ENCODE results near the gene MSANTD3. TPM values are rescaled to one million over a fixed set of nuclear protein-coding genes. Genes with fewer than 3 reads are reported as not detected.

The MSANTD3 gene
- total RNA-seq, 1 experiment from 2014 or later: 86.9 TPM

DNA sequence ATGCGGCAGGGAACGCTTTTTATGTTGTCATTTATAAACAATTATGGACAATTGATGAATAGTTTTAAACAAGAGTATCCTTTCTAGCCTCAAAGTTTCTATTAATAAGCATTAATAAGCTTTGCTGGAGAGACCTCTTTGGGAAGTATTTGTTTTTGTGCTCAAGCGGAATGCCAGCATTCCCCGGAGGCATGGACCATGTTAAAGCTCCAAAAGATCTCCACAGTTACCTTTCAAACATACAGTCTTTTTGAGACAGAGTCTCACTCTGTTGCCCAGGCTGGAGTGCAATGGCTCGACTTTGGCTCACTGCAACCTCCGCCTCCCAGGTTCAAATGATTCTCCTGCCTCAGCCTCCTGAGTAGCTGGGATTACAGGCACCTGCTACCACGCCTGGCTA is 9.6 kb downstream of the MSANTD3 start:
- H3K27me3 ChIP-seq (ENCODE audit: low read length): no peaks in the 10 kb centered on the region
- no peak overlapping the region for H3K27ac ChIP-seq (ENCODE audit: low read length)
- H3F3A ChIP-seq (ENCODE audit: low read length, unreplicated experiment): no peaks in the 10 kb centered on the region
- H4K20me1 ChIP-seq (ENCODE audit: low read length): peaks cover 7% of the 10 kb centered on the region; the same call in 1 of the 2 replicates
- DNase-seq: no peak
- H3K79me2 ChIP-seq (ENCODE audit: low read length): peaks cover 86% of the 10 kb centered on the region
- H3K9ac ChIP-seq (ENCODE audit: low read length): no peak overlapping the region
- H3K4me2 ChIP-seq (ENCODE audit: low read length): no peak overlapping the region
- no peak overlapping the region for H3K4me3 ChIP-seq (ENCODE audit: low read length)
- no peaks in the 10 kb centered on the region for H3K9me2 ChIP-seq (replicated peaks; ENCODE audit: low read length)
- no peak for ATAC-seq
- H3K9me3 ChIP-seq (ENCODE audit: low read length): no peaks in the 10 kb centered on the region
- BruUV-seq (replicated peaks): no TSS peak
- no peak overlapping the region for H2AFZ ChIP-seq (ENCODE audit: low read length)
- intact Hi-C loops (cut with micrococcal nuclease): no loop called here
- no peaks in the 10 kb centered on the region for H3K4me1 ChIP-seq (ENCODE audit: insufficient read depth, low read length)
- no peaks in the 10 kb centered on the region; the same call in 1 of the 2 replicates for H3K36me3 ChIP-seq (ENCODE audit: low read depth, low read length)
- POLR2A ChIA-PET (ENCODE audit: unreplicated experiment): interaction anchor here (0.6 kb wide), 1 partner anchor 13 kb away, joined by 9 read pairs; no protein-coding TSS in a partner anchor
- CTCF ChIA-PET: interaction anchor here (0.6 kb wide), 1 partner anchor 112 kb away, joined by 3 read pairs; no protein-coding TSS in a partner anchor
- TF ChIP-seq EZH2 (IDR thresholded peaks at IDR 0.05; ENCODE audit: low read length, unreplicated experiment) (no peak), EZH2phosphoT487 (IDR thresholded peaks at IDR 0.05; ENCODE audit: borderline replicate concordance, low read length) (no peak)
- TF ChIP-seq, protein P1, sequence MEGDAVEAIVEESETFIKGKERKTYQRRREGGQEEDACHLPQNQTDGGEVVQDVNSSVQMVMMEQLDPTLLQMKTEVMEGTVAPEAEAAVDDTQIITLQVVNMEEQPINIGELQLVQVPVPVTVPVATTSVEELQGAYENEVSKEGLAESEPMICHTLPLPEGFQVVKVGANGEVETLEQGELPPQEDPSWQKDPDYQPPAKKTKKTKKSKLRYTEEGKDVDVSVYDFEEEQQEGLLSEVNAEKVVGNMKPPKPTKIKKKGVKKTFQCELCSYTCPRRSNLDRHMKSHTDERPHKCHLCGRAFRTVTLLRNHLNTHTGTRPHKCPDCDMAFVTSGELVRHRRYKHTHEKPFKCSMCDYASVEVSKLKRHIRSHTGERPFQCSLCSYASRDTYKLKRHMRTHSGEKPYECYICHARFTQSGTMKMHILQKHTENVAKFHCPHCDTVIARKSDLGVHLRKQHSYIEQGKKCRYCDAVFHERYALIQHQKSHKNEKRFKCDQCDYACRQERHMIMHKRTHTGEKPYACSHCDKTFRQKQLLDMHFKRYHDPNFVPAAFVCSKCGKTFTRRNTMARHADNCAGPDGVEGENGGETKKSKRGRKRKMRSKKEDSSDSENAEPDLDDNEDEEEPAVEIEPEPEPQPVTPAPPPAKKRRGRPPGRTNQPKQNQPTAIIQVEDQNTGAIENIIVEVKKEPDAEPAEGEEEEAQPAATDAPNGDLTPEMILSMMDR (conservative IDR thresholded peaks at IDR 0.05; ENCODE audit: low read depth, low read length): no peak

DNA sequence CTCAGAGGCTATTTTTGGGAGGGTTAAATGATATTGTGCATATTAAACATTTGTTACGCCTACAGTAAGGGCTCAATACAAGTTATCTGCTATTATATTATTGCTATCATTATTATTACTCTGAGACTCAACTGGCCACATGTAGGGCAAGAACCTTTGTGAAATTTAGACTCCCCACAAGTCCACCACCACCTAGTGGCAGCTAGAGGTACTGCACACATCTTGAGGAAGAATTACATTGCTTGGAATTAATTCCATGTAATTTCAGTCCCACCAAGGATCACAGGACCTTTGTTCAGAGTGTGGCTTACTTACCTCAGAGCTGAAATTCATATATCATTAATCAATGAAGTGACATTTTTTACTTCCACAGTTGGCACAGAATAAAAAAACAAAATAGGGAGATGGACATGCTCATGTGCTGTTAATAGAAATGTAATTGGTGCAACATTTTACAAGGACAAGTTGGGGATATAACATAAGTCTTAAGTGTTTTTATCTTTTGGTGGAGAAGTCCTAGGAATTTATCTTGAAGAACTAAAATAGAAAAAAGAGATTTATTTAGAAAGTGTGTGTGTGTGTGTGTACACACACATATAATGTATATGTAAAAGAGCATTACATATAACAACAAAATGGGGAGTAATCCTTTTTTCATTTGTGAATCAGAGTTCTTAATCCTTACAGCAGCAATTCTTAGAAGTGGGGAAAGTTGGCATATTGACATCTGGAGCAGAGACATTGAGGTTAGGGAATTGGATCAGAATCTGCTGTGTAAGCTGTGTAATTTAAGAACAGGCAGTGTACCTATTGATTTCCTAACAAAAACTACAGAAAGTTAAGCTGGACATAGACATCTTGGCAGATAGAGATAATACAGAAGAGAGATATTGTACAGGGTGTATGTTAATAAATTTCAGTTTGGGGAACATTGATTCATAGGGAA is 11.2 kb downstream of the MSANTD3 start:
- H3K4me2 ChIP-seq (ENCODE audit: low read length): no peak overlapping the region
- no peaks in the 10 kb centered on the region for H3F3A ChIP-seq (ENCODE audit: low read length, unreplicated experiment)
- ChIA-PET CTCF (interaction anchor here (1.0 kb wide), 1 partner anchor 9 kb away, joined by 3 read pairs; no protein-coding TSS in a partner anchor), POLR2A (ENCODE audit: unreplicated experiment) (no interaction called here)
- H3K4me1 ChIP-seq (ENCODE audit: insufficient read depth, low read length): no peaks in the 10 kb centered on the region
- no TSS peak for BruUV-seq (replicated peaks)
- ATAC-seq (peak; percentile 65), DNase-seq (peak; percentile 85)
- intact Hi-C loops (cut with micrococcal nuclease): no loop called here
- no peaks in the 10 kb centered on the region; the same call in 1 of the 2 replicates for H3K36me3 ChIP-seq (ENCODE audit: low read depth, low read length)
- no peak overlapping the region for H3K27ac ChIP-seq (ENCODE audit: low read length)
- H3K9me2 ChIP-seq (replicated peaks; ENCODE audit: low read length): no peaks in the 10 kb centered on the region
- TF ChIP-seq, protein P1 (conservative IDR thresholded peaks at IDR 0.05; ENCODE audit: low read depth, low read length): peak; percentile 87
- TF ChIP-seq EZH2 (IDR thresholded peaks at IDR 0.05; ENCODE audit: low read length, unreplicated experiment) (no peak), EZH2phosphoT487 (IDR thresholded peaks at IDR 0.05; ENCODE audit: borderline replicate concordance, low read length) (no peak)
- H3K9ac ChIP-seq (ENCODE audit: low read length): no peak overlapping the region
- H3K79me2 ChIP-seq (ENCODE audit: low read length): peaks cover 73% of the 10 kb centered on the region
- H3K27me3 ChIP-seq (ENCODE audit: low read length): no peaks in the 10 kb centered on the region
- no peak overlapping the region for H2AFZ ChIP-seq (ENCODE audit: low read length)
- peaks cover 7% of the 10 kb centered on the region; the same call in 1 of the 2 replicates for H4K20me1 ChIP-seq (ENCODE audit: low read length)
- H3K9me3 ChIP-seq (ENCODE audit: low read length): no peaks in the 10 kb centered on the region
- H3K4me3 ChIP-seq (ENCODE audit: low read length): no peak overlapping the region
